ENCODE results near the gene ZBTB20. TPM values are rescaled to one million over a fixed set of nuclear protein-coding genes. Genes with fewer than 3 reads are reported as not detected.
A peak's percentile ranks its signal among the peaks of the same experiment; 100 is the strongest.

Gene ZBTB20
- total RNA-seq, 6 experiments from 2014 or later: 8.0 to 14.1 (median 10.4) TPM

GRCh38 chr3:114792159-114792918 is 354.7 kb downstream of the ZBTB20 start:
- H3K27ac Mint-ChIP-seq: no peak overlapping the region

GRCh38 chr3:114790752-114791151 is 356.3 kb downstream of the ZBTB20 start:
- Mint-ChIP-seq H3K4me3 (no peak overlapping the region), H3K27ac (no peak overlapping the region), H3K9me3 (no peaks in the 10 kb centered on the region), H3K36me3 (ENCODE audit: low read depth) (no peaks in the 10 kb centered on the region), H3K27me3 (ENCODE audit: insufficient read depth) (no peaks in the 10 kb centered on the region), H3K4me1 (ENCODE audit: low read depth) (no peaks in the 10 kb centered on the region)
- no peak for DNase-seq
- TF ChIP-seq CTCF (IDR thresholded peaks at IDR 0.05): no peak

More at GRCh38 chr3:114792159-114792918, 354.7 kb downstream of the ZBTB20 start:
- TF ChIP-seq CTCF (IDR thresholded peaks at IDR 0.05): no peak
- Mint-ChIP-seq H3K4me3 (no peak overlapping the region), H3K27me3 (ENCODE audit: insufficient read depth) (no peaks in the 10 kb centered on the region), H3K36me3 (ENCODE audit: low read depth) (no peaks in the 10 kb centered on the region), H3K9me3 (no peaks in the 10 kb centered on the region), H3K4me1 (ENCODE audit: low read depth) (no peaks in the 10 kb centered on the region)
- no peak for DNase-seq

GRCh38 chr3:114789803-114790202 is 357.3 kb downstream of the ZBTB20 start:
- TF ChIP-seq CTCF (IDR thresholded peaks at IDR 0.05): no peak
- H3K9me3 Mint-ChIP-seq: no peaks in the 10 kb centered on the region
- DNase-seq: no peak
- H3K4me1 Mint-ChIP-seq (ENCODE audit: low read depth): no peaks in the 10 kb centered on the region
- no peak overlapping the region for H3K27ac Mint-ChIP-seq
- no peak overlapping the region for H3K4me3 Mint-ChIP-seq
- H3K36me3 Mint-ChIP-seq (ENCODE audit: low read depth): no peaks in the 10 kb centered on the region
- no peaks in the 10 kb centered on the region for H3K27me3 Mint-ChIP-seq (ENCODE audit: insufficient read depth)

- H3K27ac Mint-ChIP-seq: no peak overlapping the region
- H3K27me3 Mint-ChIP-seq (ENCODE audit: insufficient read depth): no peaks in the 10 kb centered on the region; the same call in 1 of the 2 replicates
- no peak overlapping the region for H3K4me3 Mint-ChIP-seq
- TF ChIP-seq CTCF (IDR thresholded peaks at IDR 0.05): no peak
- H3K9me3 Mint-ChIP-seq: peaks cover 24% of the 10 kb centered on the region
- peaks cover 9% of the 10 kb centered on the region; the same call in 1 of the 2 replicates for H3K4me1 Mint-ChIP-seq (ENCODE audit: low read depth)
- no peak for DNase-seq
- peaks cover 30% of the 10 kb centered on the region for H3K36me3 Mint-ChIP-seq (ENCODE audit: low read depth)
Measured at GRCh38 chr3:114775395-114775794, 371.7 kb downstream of the ZBTB20 start.

GRCh38 chr3:114770874-114771273 is 376.2 kb downstream of the ZBTB20 start:
- H3K9me3 Mint-ChIP-seq: peaks cover 20% of the 10 kb centered on the region

More at GRCh38 chr3:114770874-114771273, 376.2 kb downstream of the ZBTB20 start:
- peaks cover 30% of the 10 kb centered on the region for H3K36me3 Mint-ChIP-seq (ENCODE audit: low read depth)
- peaks cover 9% of the 10 kb centered on the region; the same call in 1 of the 2 replicates for H3K4me1 Mint-ChIP-seq (ENCODE audit: low read depth)
- DNase-seq: peak; percentile 9
- no peak overlapping the region for H3K27ac Mint-ChIP-seq
- TF ChIP-seq CTCF (IDR thresholded peaks at IDR 0.05): no peak
- H3K4me3 Mint-ChIP-seq: no peak overlapping the region
- H3K27me3 Mint-ChIP-seq (ENCODE audit: insufficient read depth): no peaks in the 10 kb centered on the region

Measured in HFFc6 (cell line).